ENCODE data around the gene ACYP1. TPM values are rescaled to one million over a fixed set of nuclear protein-coding genes. Genes with fewer than 3 reads are reported as not detected.

Gene ACYP1
- total RNA-seq, 1 donor, result 18.3 TPM

DNA sequence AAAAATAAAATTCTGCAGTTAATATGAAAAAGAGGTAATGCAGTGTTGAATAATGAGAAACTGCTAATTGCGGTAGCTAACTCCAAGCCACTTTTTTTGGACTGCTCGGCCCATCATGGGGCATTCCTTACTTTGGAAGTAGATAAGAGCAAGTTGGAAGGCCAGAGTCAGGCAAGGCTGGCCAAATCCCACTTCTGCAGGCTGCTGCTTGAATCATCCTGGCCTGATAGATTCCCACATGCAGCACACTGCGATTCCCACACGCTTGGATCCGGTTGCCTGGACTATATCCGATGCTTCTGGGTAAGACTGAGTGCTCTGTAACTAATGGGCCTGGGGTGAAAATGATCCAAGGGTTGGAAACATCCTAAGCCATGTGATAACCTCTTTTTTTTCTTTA is 50.5 kb downstream of the ACYP1 start:
- TF ChIP-seq, protein P1, sequence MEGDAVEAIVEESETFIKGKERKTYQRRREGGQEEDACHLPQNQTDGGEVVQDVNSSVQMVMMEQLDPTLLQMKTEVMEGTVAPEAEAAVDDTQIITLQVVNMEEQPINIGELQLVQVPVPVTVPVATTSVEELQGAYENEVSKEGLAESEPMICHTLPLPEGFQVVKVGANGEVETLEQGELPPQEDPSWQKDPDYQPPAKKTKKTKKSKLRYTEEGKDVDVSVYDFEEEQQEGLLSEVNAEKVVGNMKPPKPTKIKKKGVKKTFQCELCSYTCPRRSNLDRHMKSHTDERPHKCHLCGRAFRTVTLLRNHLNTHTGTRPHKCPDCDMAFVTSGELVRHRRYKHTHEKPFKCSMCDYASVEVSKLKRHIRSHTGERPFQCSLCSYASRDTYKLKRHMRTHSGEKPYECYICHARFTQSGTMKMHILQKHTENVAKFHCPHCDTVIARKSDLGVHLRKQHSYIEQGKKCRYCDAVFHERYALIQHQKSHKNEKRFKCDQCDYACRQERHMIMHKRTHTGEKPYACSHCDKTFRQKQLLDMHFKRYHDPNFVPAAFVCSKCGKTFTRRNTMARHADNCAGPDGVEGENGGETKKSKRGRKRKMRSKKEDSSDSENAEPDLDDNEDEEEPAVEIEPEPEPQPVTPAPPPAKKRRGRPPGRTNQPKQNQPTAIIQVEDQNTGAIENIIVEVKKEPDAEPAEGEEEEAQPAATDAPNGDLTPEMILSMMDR (IDR thresholded peaks at IDR 0.05; ENCODE audit: insufficient read depth, low read length), result no peak
- DNase-seq (ENCODE audit: low read depth), result peak; percentile 52
- no peak overlapping the region for H3K4me3 ChIP-seq (ENCODE audit: low read depth, low read length)

DNA sequence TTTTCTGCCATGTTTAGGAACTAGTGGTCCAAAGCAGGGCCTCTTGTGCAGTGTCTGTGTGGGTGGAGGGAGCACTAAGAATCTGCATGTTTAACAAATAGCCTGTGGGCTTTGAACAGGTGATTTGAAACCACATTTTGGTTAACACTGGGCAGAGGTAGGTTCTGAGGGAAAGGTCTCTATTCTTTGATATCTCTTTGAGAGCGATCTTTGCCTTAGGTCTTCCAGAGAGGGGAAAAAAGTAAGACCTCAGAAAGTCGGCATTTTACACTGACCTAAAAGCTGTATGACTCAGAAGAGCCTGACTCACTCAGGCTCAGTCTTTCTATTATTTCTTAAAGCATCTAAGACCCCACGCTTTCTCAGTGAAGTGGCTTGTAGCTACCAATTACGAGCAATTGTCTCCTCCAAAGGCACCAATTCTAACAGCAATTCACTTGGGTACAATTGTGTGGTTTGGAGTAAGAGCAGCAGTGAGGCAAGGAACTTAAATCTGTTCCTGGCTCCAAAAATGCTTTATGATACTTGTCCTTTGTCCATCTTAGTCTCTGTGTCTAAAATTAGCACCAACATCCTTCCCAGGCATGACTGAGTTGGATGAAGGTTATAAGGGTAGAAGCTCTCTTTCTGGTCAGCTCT is 52.3 kb downstream of the ACYP1 start:
- TF ChIP-seq, protein P1 (IDR thresholded peaks at IDR 0.05; ENCODE audit: insufficient read depth, low read length), result no peak
- peak; percentile 72 for DNase-seq (ENCODE audit: low read depth)
- no peak overlapping the region for H3K4me3 ChIP-seq (ENCODE audit: low read depth, low read length)

DNA sequence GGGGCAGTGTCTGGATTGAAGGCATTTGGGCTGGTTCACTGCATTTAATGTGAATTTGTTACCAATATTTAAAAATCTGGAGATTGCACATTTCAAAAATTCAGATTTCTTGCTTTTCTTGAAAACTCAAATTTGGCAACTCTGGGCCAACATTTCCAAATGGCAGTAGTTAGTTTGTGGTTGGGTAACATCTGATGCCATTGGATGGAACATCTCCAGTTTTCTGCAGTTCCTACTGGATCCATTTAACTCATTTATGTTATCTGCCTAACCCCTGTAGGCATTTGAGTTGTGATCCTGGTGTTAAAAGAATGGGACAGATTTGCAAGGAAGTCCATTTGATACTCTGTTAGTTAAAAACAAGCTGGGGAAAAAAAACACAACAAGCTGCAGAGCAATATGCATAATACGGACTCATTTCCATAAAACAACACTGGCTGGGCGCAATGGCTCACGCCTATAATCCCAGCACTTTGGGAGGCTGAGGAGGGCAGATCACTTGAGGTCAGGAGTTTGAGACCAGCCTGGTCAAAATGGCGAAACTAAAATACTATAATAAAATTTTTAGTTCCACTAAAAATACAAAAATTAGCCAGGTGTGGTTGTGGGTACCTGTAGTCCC is 53.2 kb downstream of the ACYP1 start:
- peak; percentile 49 for DNase-seq (ENCODE audit: low read depth)

DNA sequence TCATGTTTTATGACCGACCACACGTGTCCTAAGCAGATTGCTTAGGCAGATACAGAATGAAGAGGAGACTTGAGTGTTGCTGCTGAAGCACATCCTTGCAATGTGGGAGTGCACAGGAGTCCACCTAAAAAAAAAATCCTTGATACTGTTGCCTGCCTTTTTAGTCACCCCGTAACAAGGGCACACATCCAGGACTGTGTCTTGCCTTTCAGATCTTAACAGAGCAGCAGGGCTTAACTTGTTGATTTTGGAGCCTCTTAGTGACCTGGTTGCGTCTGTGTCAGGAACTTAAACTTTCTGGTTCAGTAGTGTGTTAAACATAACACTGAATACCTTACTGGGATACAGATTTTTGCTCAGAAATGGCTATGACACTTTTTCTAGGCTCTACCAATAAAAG is 54.6 kb downstream of the ACYP1 start:
- H3K4me3 ChIP-seq (ENCODE audit: low read depth, low read length), result no peak overlapping the region
- TF ChIP-seq, protein P1 (IDR thresholded peaks at IDR 0.05; ENCODE audit: insufficient read depth, low read length), result no peak
- DNase-seq (ENCODE audit: low read depth), result no peak

More for the DNA sequence above, 53.2 kb downstream of the ACYP1 start:
- no peak overlapping the region for H3K4me3 ChIP-seq (ENCODE audit: low read depth, low read length)
- TF ChIP-seq, protein P1 (IDR thresholded peaks at IDR 0.05; ENCODE audit: insufficient read depth, low read length), result no peak

DNA sequence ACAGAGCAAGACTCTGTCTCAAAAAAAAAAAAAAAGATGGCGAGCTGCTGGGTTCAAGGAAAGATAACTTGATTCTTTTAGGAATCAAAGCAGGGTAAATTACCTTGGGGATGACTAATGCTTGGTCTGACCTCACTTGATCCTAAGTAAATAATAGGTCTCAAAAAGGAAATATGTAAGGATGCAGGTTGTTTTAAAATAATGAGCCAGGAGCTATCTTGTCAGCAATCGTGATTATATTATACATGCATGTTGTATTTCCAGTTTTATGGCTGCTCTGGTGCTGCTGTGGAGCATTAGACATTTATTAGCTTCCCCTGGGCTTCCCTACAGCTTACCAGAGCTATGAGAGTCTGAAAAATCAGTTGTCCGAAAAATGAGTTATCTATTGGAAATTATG is 58.5 kb downstream of the ACYP1 start:
- H3K4me3 ChIP-seq (ENCODE audit: low read depth, low read length), result no peak overlapping the region
- no peak for DNase-seq (ENCODE audit: low read depth)
- TF ChIP-seq, protein P1 (IDR thresholded peaks at IDR 0.05; ENCODE audit: insufficient read depth, low read length), result no peak

DNA sequence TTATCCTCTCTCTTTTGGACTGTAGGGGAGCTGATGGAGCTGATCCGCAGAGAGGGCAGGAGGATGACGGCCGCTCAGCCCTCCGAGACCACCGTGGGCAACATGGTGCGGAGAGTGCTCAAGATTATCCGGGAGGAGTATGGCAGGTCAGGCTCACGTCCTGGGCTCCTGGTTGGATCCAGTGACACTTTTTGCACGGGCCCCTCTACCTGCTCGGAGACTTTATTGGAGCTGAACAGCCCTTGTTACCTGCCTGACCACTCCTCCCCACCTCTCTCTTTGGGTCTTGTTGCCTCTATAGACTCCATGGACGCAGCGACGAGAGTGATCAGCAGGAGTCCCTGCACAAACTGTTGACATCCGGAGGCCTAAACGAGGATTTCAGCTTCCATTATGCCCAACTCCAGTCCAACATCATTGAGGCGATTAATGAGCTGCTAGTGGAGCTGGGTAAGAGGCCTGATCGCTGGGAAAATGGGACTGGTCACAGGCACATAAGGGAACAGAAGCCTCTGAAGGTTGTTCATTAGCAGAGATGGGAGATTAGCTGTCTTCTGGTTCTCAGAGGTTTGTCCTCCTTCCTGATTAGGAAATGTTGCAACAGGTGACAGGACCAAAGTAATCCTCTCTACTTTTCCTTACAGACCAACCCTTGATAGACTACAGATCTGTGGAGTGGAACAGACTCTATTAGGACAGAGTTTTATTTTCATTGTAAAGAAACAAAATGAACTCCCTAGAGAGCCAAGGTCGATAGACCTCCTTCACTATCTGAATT is 60.4 kb downstream of the ACYP1 start:
- no peak for DNase-seq (ENCODE audit: low read depth)
- H3K4me3 ChIP-seq (ENCODE audit: low read depth, low read length), result peak overlapping the region; percentile 96
- TF ChIP-seq, protein P1 (IDR thresholded peaks at IDR 0.05; ENCODE audit: insufficient read depth, low read length), result no peak

Small RNA genes lying within 50 kb of the gene (small RNA-seq; reads per million reads assigned to genes)
- not detected for gene RNU6-689P

Other genes starting within 250 kb of the ACYP1 start
- not detected in 2 replicates for gene PROX2, start 187.9 kb downstream of the ACYP1 start, total RNA-seq (ENCODE audit: low replicate concordance)
- 31.1 and 68.5 TPM in 2 replicates for gene DLST, start 182.1 kb downstream of the ACYP1 start, total RNA-seq (ENCODE audit: low replicate concordance)
- 0.09 and 1.6 TPM in 2 replicates for gene RPS6KL1, start 140.8 kb downstream of the ACYP1 start, total RNA-seq (ENCODE audit: low replicate concordance)
- 0.36 and 2.1 TPM in 2 replicates for gene PGF, start 108.4 kb downstream of the ACYP1 start, total RNA-seq (ENCODE audit: low replicate concordance)
- gene EIF2B2, start 61.1 kb downstream of the ACYP1 start, total RNA-seq (ENCODE audit: low replicate concordance), result 16.4 and 34.2 TPM in 2 replicates
- gene MLH3, start 12.6 kb downstream of the ACYP1 start, total RNA-seq (ENCODE audit: low replicate concordance), result 27.2 and 32.5 TPM in 2 replicates
- gene ZC2HC1C, start 5.6 kb upstream of the ACYP1 start, total RNA-seq (ENCODE audit: low replicate concordance), result 0.90 and 1.6 TPM in 2 replicates
- 51.3 and 80.8 TPM in 2 replicates for gene NEK9, start 63.0 kb upstream of the ACYP1 start, total RNA-seq (ENCODE audit: low replicate concordance)
- 143 and 373 TPM in 2 replicates for gene TMED10, start 112.6 kb upstream of the ACYP1 start, total RNA-seq (ENCODE audit: low replicate concordance)
- gene FOS, start 214.8 kb upstream of the ACYP1 start, total RNA-seq (ENCODE audit: low replicate concordance), result 1.4 and 26.2 TPM in 2 replicates

Measured in fibroblast of the aortic adventitia (primary cell).